Mesendoderm (in vitro differentiated cells): ENCODE results near the gene ACBD6.

ENCODE experiments used
- DNase-seq: peaks from one replicate; pipeline ENCODE4 v3.0.0; 2013
- H2AK5ac ChIP-seq: 2 replicates; pipeline ENCODE4 v1.6.1; 2013; ENCODE audit warnings: low read length, inconsistent platforms
- H2BK120ac ChIP-seq: 2 replicates; pipeline ENCODE4 v1.6.1; 2013; ENCODE audit warnings: low read depth, mild to moderate bottlenecking, low read length, moderate library complexity, mixed read lengths
- H2BK15ac ChIP-seq: replicated peaks from 2 replicates; pipeline ENCODE4 v1.6.1; 2013; ENCODE audit warnings: low read depth, mild to moderate bottlenecking, moderate library complexity
- H2BK5ac ChIP-seq: 2 replicates; pipeline ENCODE4 v1.6.1; 2013; ENCODE audit warnings: low read length, inconsistent platforms
- H3K18ac ChIP-seq: 2 replicates; pipeline ENCODE4 v1.6.1; 2013; ENCODE audit warnings: mild to moderate bottlenecking, low read length, mixed read lengths
- H3K23ac ChIP-seq: one replicate; pipeline ENCODE4 v1.6.1; 2013; ENCODE audit warnings: low read length
- H3K27ac ChIP-seq: 2 replicates; pipeline ENCODE4 v1.5.1; 2013; ENCODE audit warnings: low read depth, mild to moderate bottlenecking, inconsistent platforms, low read length, moderate library complexity
- H3K27me3 ChIP-seq: 2 replicates; pipeline ENCODE4 v1.6.1; 2013; ENCODE audit warnings: low read length, control low read depth, mild to moderate bottlenecking, inconsistent platforms; ENCODE audit not compliant: insufficient read depth, poor library complexity
- H3K36me3 ChIP-seq: 2 replicates; pipeline ENCODE4 v1.6.1; 2013; ENCODE audit warnings: low read length, inconsistent platforms; ENCODE audit not compliant: control insufficient read depth, insufficient read depth
- H3K4ac ChIP-seq: one replicate; pipeline ENCODE4 v1.6.1; 2013; ENCODE audit warnings: low read depth, mild to moderate bottlenecking, low read length, moderate library complexity
- H3K4me1 ChIP-seq: 2 replicates; pipeline ENCODE4 v1.6.1; 2013; ENCODE audit warnings: low read depth, low read length, inconsistent platforms; ENCODE audit not compliant: control insufficient read depth
- H3K4me2 ChIP-seq: 2 replicates; pipeline ENCODE4 v1.6.1; 2013; ENCODE audit warnings: low read length
- H3K4me3 ChIP-seq: 2 replicates; pipeline ENCODE4 v1.5.1; 2013; ENCODE audit warnings: mild to moderate bottlenecking, low read length
- H3K56ac ChIP-seq: one replicate; pipeline ENCODE4 v1.6.1; 2013; ENCODE audit warnings: low read length
- H3K79me1 ChIP-seq: 2 replicates; pipeline ENCODE4 v1.6.1; 2013; ENCODE audit warnings: low read length, inconsistent platforms
- H3K79me2 ChIP-seq: 2 replicates; pipeline ENCODE4 v1.6.1; 2013; ENCODE audit warnings: mild to moderate bottlenecking, low read length; ENCODE audit not compliant: control insufficient read depth, insufficient read depth
- H3K9ac ChIP-seq: 2 replicates; pipeline ENCODE4 v1.6.1; 2013; ENCODE audit warnings: low read length, inconsistent platforms
- H4K5ac ChIP-seq: one replicate; pipeline ENCODE4 v1.6.1; 2013; ENCODE audit warnings: low read length
- H4K8ac ChIP-seq: one replicate; pipeline ENCODE4 v1.6.1; 2013; ENCODE audit warnings: low read depth, mild to moderate bottlenecking, control low read depth, low read length, moderate library complexity
- WGBS: extraction: QIAGEN DNeasy Blood & Tissue Kit; methylation state at CpG from one replicate; pipeline ENCODE4 v1.1.7; 2013; ENCODE audit warnings: low lambda C conversion rate, missing lambda C conversion rate; ENCODE audit not compliant: insufficient coverage; ENCODE audit errors: extremely low coverage; 5-methylcytosine and 5-hydroxymethylcytosine counted together

Gene ACBD6

DNA sequence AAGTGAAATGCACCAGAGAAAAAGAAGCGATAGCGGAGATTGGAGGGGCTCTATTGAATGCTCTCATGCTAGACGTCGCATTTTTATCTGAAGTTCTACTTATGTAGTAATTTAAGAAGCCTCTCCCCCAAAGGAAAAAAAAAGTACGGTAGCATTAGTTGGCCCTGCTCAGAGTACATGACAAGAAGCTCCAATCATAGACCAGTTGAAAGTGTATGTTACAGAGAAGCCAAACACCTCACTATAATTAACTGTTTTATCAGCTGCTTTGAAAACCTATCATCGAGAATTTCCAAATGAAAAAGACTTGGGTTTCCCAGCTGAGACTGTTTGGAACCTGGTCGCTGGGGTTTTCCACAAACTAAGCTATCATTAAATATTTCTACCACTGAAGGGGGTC is 36.8 kb upstream of the ACBD6 start:
- Histone ChIP-seq H3K4me1 (peaks cover 5% of the 10 kb centered on the region), H2AK5ac (no peak overlapping the region), H3K9ac (no peak overlapping the region), H4K5ac (no peak overlapping the region), H3K79me2 (no peaks in the 10 kb centered on the region), H3K27me3 (no peaks in the 10 kb centered on the region), H3K4ac (no peak overlapping the region), H3K4me3 (no peak overlapping the region), H3K27ac (no peak overlapping the region), H2BK5ac (no peak overlapping the region), H4K8ac (no peak overlapping the region), H3K18ac (no peak overlapping the region), H2BK120ac (no peak overlapping the region), H3K79me1 (no peaks in the 10 kb centered on the region), H3K4me2 (no peak overlapping the region), H2BK15ac (no peak overlapping the region), H3K36me3 (no peaks in the 10 kb centered on the region), H3K56ac (no peak overlapping the region), H3K23ac (no peak overlapping the region)
- WGBS, result no CpG with 5 or more reads among the region's 7 CpGs
- DNase-seq, result no peak

DNA sequence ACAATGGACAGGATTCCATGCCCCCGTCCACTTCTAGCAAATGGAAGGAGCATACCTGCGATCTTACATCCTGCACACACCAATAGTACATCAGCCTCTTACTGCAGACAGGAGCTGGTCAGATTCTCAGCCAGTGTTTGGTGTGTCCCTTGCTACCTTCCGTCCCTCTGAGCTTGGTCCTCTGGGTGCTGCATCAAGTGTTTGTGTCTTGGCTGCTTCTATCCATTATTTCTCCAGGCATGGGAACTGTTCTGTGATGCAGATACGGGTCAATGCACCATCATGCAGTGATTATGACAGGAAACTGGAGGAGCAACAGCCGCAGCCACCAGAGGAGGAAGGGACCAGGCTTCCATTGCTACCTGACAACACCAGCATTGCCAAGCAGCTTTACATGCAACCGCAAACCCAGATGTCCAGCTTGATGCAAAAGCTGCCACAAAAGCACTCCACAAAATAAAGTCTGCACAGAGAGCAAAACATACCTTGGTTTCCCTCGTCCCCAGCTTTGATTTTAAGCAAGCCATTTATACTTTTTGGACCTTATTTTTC is 34.5 kb upstream of the ACBD6 start:
- no peak overlapping the region for H4K8ac ChIP-seq
- no peaks in the 10 kb centered on the region for H3K79me2 ChIP-seq
- no CpG with 5 or more reads among the region's 7 CpGs for WGBS
- no peaks in the 10 kb centered on the region for H3K27me3 ChIP-seq
- DNase-seq, result no peak
- H4K5ac ChIP-seq, result no peak overlapping the region
- H2BK5ac ChIP-seq, result no peak overlapping the region
- H3K9ac ChIP-seq, result no peak overlapping the region
- H2BK120ac ChIP-seq, result no peak overlapping the region
- H3K27ac ChIP-seq, result no peak overlapping the region
- no peak overlapping the region for H3K4ac ChIP-seq
- no peak overlapping the region for H2AK5ac ChIP-seq
- H2BK15ac ChIP-seq, result no peak overlapping the region
- no peaks in the 10 kb centered on the region for H3K4me1 ChIP-seq
- no peak overlapping the region for H3K4me2 ChIP-seq
- no peaks in the 10 kb centered on the region for H3K79me1 ChIP-seq
- H3K4me3 ChIP-seq, result no peak overlapping the region
- H3K56ac ChIP-seq, result no peak overlapping the region
- no peak overlapping the region for H3K18ac ChIP-seq
- no peaks in the 10 kb centered on the region for H3K36me3 ChIP-seq
- no peak overlapping the region for H3K23ac ChIP-seq

DNA sequence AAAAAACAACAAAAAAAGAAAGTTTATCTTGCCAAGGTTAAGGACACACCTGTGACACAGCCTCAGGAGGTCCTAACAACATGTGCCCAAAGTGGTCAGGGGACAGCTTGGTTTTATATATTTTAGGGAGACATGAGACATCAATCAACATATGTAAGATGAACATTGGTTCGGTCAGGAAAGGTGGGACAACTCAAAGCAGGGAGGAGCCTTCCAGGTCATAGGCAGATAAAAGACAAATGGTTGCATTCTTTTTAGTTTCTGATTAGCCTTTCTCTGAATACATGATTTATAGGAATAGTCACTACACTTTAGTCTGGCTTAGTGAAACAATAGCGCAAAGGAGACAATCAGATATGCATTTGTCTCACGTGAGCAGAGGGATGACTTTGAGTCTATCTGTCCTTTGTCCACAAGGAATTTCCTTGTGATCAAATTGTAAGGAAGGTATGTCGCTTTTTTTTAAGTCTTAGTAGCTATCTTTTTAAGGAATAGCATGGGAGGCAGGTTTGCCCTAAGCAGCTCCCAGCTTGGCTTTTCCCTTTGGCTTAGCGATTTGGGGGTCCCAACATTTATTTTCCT is 33.1 kb upstream of the ACBD6 start:
- Histone ChIP-seq H3K4me2 (no peak overlapping the region), H3K79me2 (no peaks in the 10 kb centered on the region), H2BK15ac (no peak overlapping the region), H4K5ac (no peak overlapping the region), H3K27me3 (no peaks in the 10 kb centered on the region), H3K27ac (no peak overlapping the region), H3K79me1 (no peaks in the 10 kb centered on the region), H2BK120ac (no peak overlapping the region), H3K9ac (no peak overlapping the region), H3K18ac (no peak overlapping the region), H2BK5ac (no peak overlapping the region), H4K8ac (no peak overlapping the region), H3K23ac (no peak overlapping the region), H3K56ac (no peak overlapping the region), H3K4me3 (no peak overlapping the region), H3K36me3 (no peaks in the 10 kb centered on the region), H2AK5ac (no peak overlapping the region), H3K4ac (peak overlapping the region; percentile 36), H3K4me1 (no peaks in the 10 kb centered on the region)
- no CpG with 5 or more reads among the region's 5 CpGs for WGBS
- no peak for DNase-seq

DNA sequence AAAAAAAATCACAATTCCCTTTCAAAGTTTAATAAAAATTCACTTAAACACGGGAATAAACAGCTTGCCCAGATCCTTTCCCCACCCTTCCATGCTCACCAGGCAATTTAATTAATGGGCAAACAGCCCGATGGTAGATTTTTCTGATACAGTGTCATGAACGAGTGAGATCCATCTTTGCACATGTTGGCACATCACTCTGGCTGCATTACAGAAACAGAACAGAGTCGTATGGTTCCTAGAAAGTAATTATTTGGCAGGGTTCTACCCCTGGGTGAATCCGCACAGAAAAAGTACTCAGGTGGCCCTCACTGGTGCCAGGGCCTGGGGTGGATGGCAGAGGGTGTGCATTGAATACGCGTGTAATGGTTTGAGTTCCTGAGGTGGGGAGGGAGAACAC is 31.8 kb upstream of the ACBD6 start:
- H3K4me2 ChIP-seq, result no peak overlapping the region
- H4K8ac ChIP-seq, result no peak overlapping the region
- DNase-seq, result no peak
- H3K36me3 ChIP-seq, result no peaks in the 10 kb centered on the region
- no peaks in the 10 kb centered on the region for H3K79me2 ChIP-seq
- H2BK15ac ChIP-seq, result no peak overlapping the region
- no peak overlapping the region for H3K18ac ChIP-seq
- H3K27ac ChIP-seq, result no peak overlapping the region
- no peak overlapping the region for H3K4ac ChIP-seq
- H3K79me1 ChIP-seq, result no peaks in the 10 kb centered on the region
- H3K23ac ChIP-seq, result no peak overlapping the region
- H3K9ac ChIP-seq, result no peak overlapping the region
- no peak overlapping the region for H4K5ac ChIP-seq
- H3K27me3 ChIP-seq, result no peaks in the 10 kb centered on the region
- no peak overlapping the region for H2BK120ac ChIP-seq
- H2AK5ac ChIP-seq, result no peak overlapping the region
- H3K4me1 ChIP-seq, result no peaks in the 10 kb centered on the region
- H3K56ac ChIP-seq, result no peak overlapping the region
- H3K4me3 ChIP-seq, result no peak overlapping the region
- H2BK5ac ChIP-seq, result no peak overlapping the region
- WGBS, result no CpG with 5 or more reads among the region's 7 CpGs

DNA sequence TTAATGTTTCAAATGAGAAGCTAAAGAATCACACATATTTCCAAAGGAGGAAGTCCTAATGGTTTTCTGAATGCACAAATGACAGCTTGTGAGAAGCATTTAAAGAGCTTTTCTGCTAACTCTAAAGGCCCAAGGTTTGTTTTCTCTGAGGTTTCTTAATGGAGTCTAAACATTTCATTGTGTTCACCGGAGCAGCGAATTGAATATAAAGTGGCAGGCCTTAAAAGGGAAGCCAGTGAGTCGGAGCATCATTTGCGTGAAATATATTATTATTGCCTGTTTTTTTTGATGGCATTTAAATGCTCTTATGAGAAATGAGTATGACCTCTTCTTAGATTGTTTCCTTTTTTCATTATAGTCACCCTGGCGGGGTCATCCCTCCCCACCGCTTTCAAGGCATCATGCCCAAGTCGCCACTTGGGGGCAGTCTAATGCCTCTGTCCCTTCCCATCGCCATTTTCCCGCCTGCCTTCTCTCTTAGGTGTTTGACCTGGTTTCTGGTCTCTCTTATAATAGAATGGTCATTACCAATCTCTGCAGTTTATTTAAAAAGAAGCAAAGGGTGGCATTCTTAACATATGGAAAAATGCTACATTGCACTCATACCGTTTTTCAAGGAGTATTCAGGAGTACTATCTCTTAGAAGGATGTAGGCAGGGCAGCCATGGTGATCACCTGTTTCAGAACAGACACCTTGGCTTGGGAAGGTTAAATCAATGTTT is 31.1 kb upstream of the ACBD6 start:
- no peak overlapping the region for H2BK15ac ChIP-seq
- no peaks in the 10 kb centered on the region for H3K36me3 ChIP-seq
- no peak overlapping the region for H3K27ac ChIP-seq
- no peak overlapping the region for H3K9ac ChIP-seq
- H2AK5ac ChIP-seq, result no peak overlapping the region
- no peaks in the 10 kb centered on the region for H3K27me3 ChIP-seq
- no peak overlapping the region for H3K4me2 ChIP-seq
- H3K56ac ChIP-seq, result no peak overlapping the region
- no peaks in the 10 kb centered on the region for H3K79me1 ChIP-seq
- no CpG with 5 or more reads among the region's 10 CpGs for WGBS
- H3K79me2 ChIP-seq, result no peaks in the 10 kb centered on the region
- DNase-seq, result peak; percentile 74
- no peak overlapping the region for H3K4ac ChIP-seq
- no peak overlapping the region for H2BK5ac ChIP-seq
- H4K5ac ChIP-seq, result no peak overlapping the region
- H3K4me3 ChIP-seq, result no peak overlapping the region
- no peak overlapping the region for H3K23ac ChIP-seq
- H4K8ac ChIP-seq, result no peak overlapping the region
- H3K18ac ChIP-seq, result no peak overlapping the region
- no peak overlapping the region for H2BK120ac ChIP-seq
- H3K4me1 ChIP-seq, result no peaks in the 10 kb centered on the region
